ENCODE data around the gene SV2C. TPM values are rescaled to one million over a fixed set of nuclear protein-coding genes. Genes with fewer than 3 reads are reported as not detected.

SV2C gene
- total and polyA plus RNA-seq, 2 of the 13 experiments (the other 11 are each of a cell fraction or from before 2014, with no cell fraction given) = not detected

DNA sequence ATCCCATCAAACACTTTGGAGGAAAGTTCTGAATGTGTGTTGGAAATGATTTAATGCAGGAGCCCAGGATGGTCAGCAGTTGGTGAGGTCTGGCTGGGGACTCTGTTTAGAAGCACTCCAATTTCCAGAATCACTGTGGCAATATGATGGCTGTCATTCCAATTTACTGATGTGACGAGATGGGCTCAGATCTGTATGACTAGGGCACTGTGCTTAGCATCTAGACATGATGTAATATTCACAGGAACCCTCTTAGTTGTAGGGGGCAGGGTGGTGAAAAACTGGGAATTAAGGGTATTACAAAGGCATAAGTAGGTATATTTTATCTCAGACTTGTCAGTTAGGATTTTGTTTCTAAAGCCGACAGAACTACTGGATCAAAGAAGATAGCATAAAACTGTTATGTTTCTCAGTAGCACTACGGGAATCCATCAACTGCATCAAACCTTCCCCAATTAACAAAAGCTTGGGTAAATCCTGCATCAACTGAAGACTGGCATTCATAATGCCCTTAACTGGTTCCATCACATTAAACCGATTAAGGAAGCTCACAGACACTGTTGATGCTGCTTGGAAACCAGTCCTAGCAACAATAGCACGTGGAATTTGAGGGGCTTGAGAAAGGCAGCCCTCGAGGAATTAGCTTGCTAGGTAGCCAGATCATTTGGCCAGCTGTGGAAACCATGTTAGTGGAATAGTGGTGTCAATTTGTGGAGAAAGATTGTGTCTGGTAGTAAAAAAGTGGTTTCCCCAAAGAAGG, 86.1 kb downstream of the SV2C start (continued):
- TF ChIP-seq, protein P1, sequence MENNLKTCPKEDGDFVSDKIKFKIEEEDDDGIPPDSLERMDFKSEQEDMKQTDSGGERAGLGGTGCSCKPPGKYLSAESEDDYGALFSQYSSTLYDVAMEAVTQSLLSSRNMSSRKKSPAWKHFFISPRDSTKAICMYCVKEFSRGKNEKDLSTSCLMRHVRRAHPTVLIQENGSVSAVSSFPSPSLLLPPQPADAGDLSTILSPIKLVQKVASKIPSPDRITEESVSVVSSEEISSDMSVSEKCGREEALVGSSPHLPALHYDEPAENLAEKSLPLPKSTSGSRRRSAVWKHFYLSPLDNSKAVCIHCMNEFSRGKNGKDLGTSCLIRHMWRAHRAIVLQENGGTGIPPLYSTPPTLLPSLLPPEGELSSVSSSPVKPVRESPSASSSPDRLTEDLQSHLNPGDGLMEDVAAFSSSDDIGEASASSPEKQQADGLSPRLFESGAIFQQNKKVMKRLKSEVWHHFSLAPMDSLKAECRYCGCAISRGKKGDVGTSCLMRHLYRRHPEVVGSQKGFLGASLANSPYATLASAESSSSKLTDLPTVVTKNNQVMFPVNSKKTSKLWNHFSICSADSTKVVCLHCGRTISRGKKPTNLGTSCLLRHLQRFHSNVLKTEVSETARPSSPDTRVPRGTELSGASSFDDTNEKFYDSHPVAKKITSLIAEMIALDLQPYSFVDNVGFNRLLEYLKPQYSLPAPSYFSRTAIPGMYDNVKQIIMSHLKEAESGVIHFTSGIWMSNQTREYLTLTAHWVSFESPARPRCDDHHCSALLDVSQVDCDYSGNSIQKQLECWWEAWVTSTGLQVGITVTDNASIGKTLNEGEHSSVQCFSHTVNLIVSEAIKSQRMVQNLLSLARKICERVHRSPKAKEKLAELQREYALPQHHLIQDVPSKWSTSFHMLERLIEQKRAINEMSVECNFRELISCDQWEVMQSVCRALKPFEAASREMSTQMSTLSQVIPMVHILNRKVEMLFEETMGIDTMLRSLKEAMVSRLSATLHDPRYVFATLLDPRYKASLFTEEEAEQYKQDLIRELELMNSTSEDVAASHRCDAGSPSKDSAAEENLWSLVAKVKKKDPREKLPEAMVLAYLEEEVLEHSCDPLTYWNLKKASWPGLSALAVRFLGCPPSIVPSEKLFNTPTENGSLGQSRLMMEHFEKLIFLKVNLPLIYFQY (CRISPR knock-in tag; IDR thresholded peaks at IDR 0.05; ENCODE audit: borderline replicate concordance) = no peak
- TF ChIP-seq HNRNPL (IDR thresholded peaks at IDR 0.05; ENCODE audit: low read depth, low read length) (no peak), POLR2A (IDR thresholded peaks at IDR 0.05; ENCODE audit: insufficient read depth in 1 of 2, low read depth in 2 of 2, low read length in 2 of 2) (no peak)

DNA sequence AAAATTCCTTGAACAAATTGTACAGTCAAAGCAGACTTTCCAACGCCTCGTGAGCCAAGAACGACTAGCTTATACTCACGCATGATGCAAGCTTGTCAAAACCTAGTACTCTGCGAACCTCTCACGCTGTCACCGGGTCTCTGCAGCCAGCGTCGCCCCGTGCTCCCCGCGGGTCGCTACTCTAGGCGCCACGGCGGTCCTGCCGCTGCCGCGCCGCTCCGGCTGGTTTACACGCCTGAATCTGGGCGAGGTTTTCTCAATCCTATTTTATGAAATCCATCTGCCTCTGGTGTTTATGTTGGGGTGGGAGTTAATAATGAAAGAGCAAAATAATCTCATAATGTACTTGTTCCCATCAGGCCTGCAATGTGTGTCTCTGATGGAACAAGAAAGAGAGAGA, 90.9 kb downstream of the SV2C start:
- peaks cover 0 to 3% of the 10 kb centered on the region in 2 experiments; a peak in 1 of 5 replicates for H3K27me3 ChIP-seq (ENCODE audit: control insufficient read depth in 1 of 2, insufficient read depth in 2 of 2, low read length in 2 of 2)
- DNase-seq (ENCODE audit: low spot score) (no peak), FAIRE-seq (no peak), ATAC-seq (no peak)
- no peaks in the 10 kb centered on the region for H3K36me3 ChIP-seq (replicated peaks in 1 of 2; ENCODE audit: control insufficient read depth in 1 of 2, insufficient read depth in 2 of 2, low read length in 2 of 2)
- BruUV-seq (replicated peaks) = no TSS peak
- H3K9me3 ChIP-seq (ENCODE audit: low read length) = no peaks in the 10 kb centered on the region
- CTCF ChIA-PET (ENCODE audit: low intra/inter-chr PET ratio, low total read pairs) = interaction anchor here (1.7 kb wide), 1 partner anchor 438 kb away, joined by 6 read pairs; no protein-coding TSS in a partner anchor
- POLR2A ChIA-PET = no interaction called here
- no peak overlapping the region for H3K4me3 ChIP-seq (replicated peaks in 1 of 3; ENCODE audit: insufficient read depth in 1 of 3, low read depth in 2 of 3, low read length in 3 of 3)
- in situ Hi-C loops (cut with HindIII; ENCODE audit: extremely low pct_ligation_motif_present, low pct_unique_long_range_greater_than_20kb) (no loop called here), intact Hi-C loops (cut with micrococcal nuclease; ENCODE audit: unreplicated experiment) (no loop called here)
- no peak overlapping the region for H3K27ac ChIP-seq (ENCODE audit: extremely low read length, insufficient read depth, low read length)
- H4K20me1 ChIP-seq (ENCODE audit: insufficient read depth, low read length) = no peaks in the 10 kb centered on the region
- H3K9ac ChIP-seq (ENCODE audit: insufficient read depth, low read depth, low read length) = no peak overlapping the region
- WGBS (ENCODE audit: low lambda C conversion rate) = 78% methylated on average over 23 of the region's 23 CpGs
- H3K4me1 ChIP-seq (ENCODE audit: insufficient read depth, low read length) = no peaks in the 10 kb centered on the region
- no peak overlapping the region for H2AFZ ChIP-seq (ENCODE audit: low read length)
- no peaks in the 10 kb centered on the region for H3K79me2 ChIP-seq (ENCODE audit: insufficient read depth, low read length)
- no peak overlapping the region for H3K4me2 ChIP-seq (ENCODE audit: low read depth, low read length)
- TF ChIP-seq, protein P2, sequence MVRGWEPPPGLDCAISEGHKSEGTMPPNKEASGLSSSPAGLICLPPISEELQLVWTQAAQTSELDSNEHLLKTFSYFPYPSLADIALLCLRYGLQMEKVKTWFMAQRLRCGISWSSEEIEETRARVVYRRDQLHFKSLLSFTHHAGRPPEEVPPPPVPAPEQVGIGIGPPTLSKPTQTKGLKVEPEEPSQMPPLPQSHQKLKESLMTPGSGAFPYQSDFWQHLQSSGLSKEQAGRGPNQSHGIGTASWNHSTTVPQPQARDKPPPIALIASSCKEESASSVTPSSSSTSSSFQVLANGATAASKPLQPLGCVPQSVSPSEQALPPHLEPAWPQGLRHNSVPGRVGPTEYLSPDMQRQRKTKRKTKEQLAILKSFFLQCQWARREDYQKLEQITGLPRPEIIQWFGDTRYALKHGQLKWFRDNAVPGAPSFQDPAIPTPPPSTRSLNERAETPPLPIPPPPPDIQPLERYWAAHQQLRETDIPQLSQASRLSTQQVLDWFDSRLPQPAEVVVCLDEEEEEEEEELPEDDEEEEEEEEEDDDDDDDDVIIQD (CRISPR knock-in tag; IDR thresholded peaks at IDR 0.05; ENCODE audit: low read depth) = no peak
- TF ChIP-seq ZNF326 (CRISPR knock-in tag; IDR thresholded peaks at IDR 0.05; ENCODE audit: borderline replicate concordance) (no peak), KDM6A (CRISPR knock-in tag; IDR thresholded peaks at IDR 0.05; ENCODE audit: low read depth) (no peak), SIN3B (IDR thresholded peaks at IDR 0.05; ENCODE audit: low read length) (no peak), ZNF652 (CRISPR knock-in tag; IDR thresholded peaks at IDR 0.05; ENCODE audit: borderline replicate concordance, low read depth) (no peak), ZIK1 (CRISPR knock-in tag; IDR thresholded peaks at IDR 0.05; ENCODE audit: borderline replicate concordance, low read depth) (no peak), HNRNPLL (IDR thresholded peaks at IDR 0.05; ENCODE audit: low read depth, low read length, poor library complexity, severe bottlenecking) (no peak), KDM4B (CRISPR knock-in tag; IDR thresholded peaks at IDR 0.05) (no peak), MYNN (CRISPR knock-in tag; IDR thresholded peaks at IDR 0.05; ENCODE audit: low read depth) (no peak), ZNF367 (CRISPR knock-in tag; IDR thresholded peaks at IDR 0.05; ENCODE audit: borderline replicate concordance) (no peak), DR1 (CRISPR knock-in tag; IDR thresholded peaks at IDR 0.05) (no peak), ETV6 (CRISPR knock-in tag; conservative IDR thresholded peaks at IDR 0.05) (no peak), BORCS8-MEF2B (CRISPR knock-in tag; IDR thresholded peaks at IDR 0.05) (no peak)
- TF ChIP-seq, protein P3, sequence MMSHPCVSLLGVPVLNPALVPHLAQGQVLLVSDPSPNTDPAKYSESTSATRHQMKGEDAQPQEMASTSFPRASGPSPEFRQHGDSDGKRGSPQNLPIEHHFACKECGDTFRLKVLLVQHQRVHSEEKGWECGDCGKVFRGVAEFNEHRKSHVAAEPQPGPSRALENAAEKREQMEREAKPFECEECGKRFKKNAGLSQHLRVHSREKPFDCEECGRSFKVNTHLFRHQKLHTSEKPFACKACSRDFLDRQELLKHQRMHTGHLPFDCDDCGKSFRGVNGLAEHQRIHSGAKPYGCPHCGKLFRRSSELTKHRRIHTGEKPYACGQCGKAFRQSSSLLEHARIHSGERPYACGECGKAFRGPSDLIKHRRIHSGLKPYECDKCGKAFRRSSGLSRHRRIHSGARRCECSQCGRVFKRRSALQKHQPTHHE (CRISPR knock-in tag; IDR thresholded peaks at IDR 0.05; ENCODE audit: borderline replicate concordance) = no peak
